ENCODE data around the gene PRKCA.
"Not testable (repeated sequence)": the region's sequence is repeated elsewhere in the genome, so short reads cannot be mapped to it uniquely, and the experiment has no call there.

PRKCA gene

GRCh38 chr17:66720567-66720966, 418.2 kb downstream of the PRKCA start:
- Histone ChIP-seq H3K4me1 (ENCODE audit: control insufficient read depth, insufficient read depth, low read length) (peaks cover 9% of the 10 kb centered on the region), H3K36me3 (ENCODE audit: control insufficient read depth, insufficient read depth, low read length) (no peaks in the 10 kb centered on the region), H3K27ac (ENCODE audit: low read depth, low read length) (no peak overlapping the region), H3K9ac (ENCODE audit: low read length) (no peak overlapping the region), H3K27me3 (ENCODE audit: control insufficient read depth, insufficient read depth, low read length) (no peaks in the 10 kb centered on the region), H3K4me3 (ENCODE audit: low read length) (no peak overlapping the region)

GRCh38 chr17:66722341-66722740, 419.9 kb downstream of the PRKCA start:
- H3K4me3 ChIP-seq (ENCODE audit: low read length), result no peak overlapping the region
- no peaks in the 10 kb centered on the region for H3K27me3 ChIP-seq (ENCODE audit: control insufficient read depth, insufficient read depth, low read length)
- H3K9ac ChIP-seq (ENCODE audit: low read length), result no peak overlapping the region
- H3K36me3 ChIP-seq (ENCODE audit: control insufficient read depth, insufficient read depth, low read length), result no peaks in the 10 kb centered on the region
- peaks cover 9% of the 10 kb centered on the region for H3K4me1 ChIP-seq (ENCODE audit: control insufficient read depth, insufficient read depth, low read length)
- H3K27ac ChIP-seq (ENCODE audit: low read depth, low read length), result no peak overlapping the region

GRCh38 chr17:66724581-66725341, 422.3 kb downstream of the PRKCA start:
- Histone ChIP-seq H3K27me3 (ENCODE audit: control insufficient read depth, insufficient read depth, low read length) (no peaks in the 10 kb centered on the region), H3K9ac (ENCODE audit: low read length) (no peak overlapping the region), H3K4me1 (ENCODE audit: control insufficient read depth, insufficient read depth, low read length) (peaks cover 9% of the 10 kb centered on the region), H3K27ac (ENCODE audit: low read depth, low read length) (peak overlapping the region; percentile 70), H3K4me3 (ENCODE audit: low read length) (no peak overlapping the region), H3K36me3 (ENCODE audit: control insufficient read depth, insufficient read depth, low read length) (no peaks in the 10 kb centered on the region)

- not testable (repeated sequence) for H3K9ac ChIP-seq (ENCODE audit: low read length); H3K4me1 ChIP-seq (ENCODE audit: control insufficient read depth, insufficient read depth, low read length); H3K4me3 ChIP-seq (ENCODE audit: low read length); H3K27me3 ChIP-seq (ENCODE audit: control insufficient read depth, insufficient read depth, low read length); H3K36me3 ChIP-seq (ENCODE audit: control insufficient read depth, insufficient read depth, low read length)
- peak overlapping the region; percentile 70 for H3K27ac ChIP-seq (ENCODE audit: low read depth, low read length)
Measured at GRCh38 chr17:66725438-66725837, 423.0 kb downstream of the PRKCA start.

- Histone ChIP-seq H3K4me1 (ENCODE audit: control insufficient read depth, insufficient read depth, low read length) (peaks cover 9% of the 10 kb centered on the region), H3K27me3 (ENCODE audit: control insufficient read depth, insufficient read depth, low read length) (no peaks in the 10 kb centered on the region), H3K36me3 (ENCODE audit: control insufficient read depth, insufficient read depth, low read length) (no peaks in the 10 kb centered on the region), H3K27ac (ENCODE audit: low read depth, low read length) (no peak overlapping the region), H3K4me3 (ENCODE audit: low read length) (no peak overlapping the region), H3K9ac (ENCODE audit: low read length) (no peak overlapping the region)
Measured at GRCh38 chr17:66725956-66726355, 423.5 kb downstream of the PRKCA start.

GRCh38 chr17:66726371-66726770, 424.0 kb downstream of the PRKCA start:
- no peak overlapping the region for H3K9ac ChIP-seq (ENCODE audit: low read length)
- peaks cover 9% of the 10 kb centered on the region for H3K4me1 ChIP-seq (ENCODE audit: control insufficient read depth, insufficient read depth, low read length)
- no peak overlapping the region for H3K4me3 ChIP-seq (ENCODE audit: low read length)
- H3K27ac ChIP-seq (ENCODE audit: low read depth, low read length), result no peak overlapping the region
- no peaks in the 10 kb centered on the region for H3K36me3 ChIP-seq (ENCODE audit: control insufficient read depth, insufficient read depth, low read length)
- H3K27me3 ChIP-seq (ENCODE audit: control insufficient read depth, insufficient read depth, low read length), result no peaks in the 10 kb centered on the region

GRCh38 chr17:66726846-66727245, 424.4 kb downstream of the PRKCA start:
- H3K4me3 ChIP-seq (ENCODE audit: low read length), result no peak overlapping the region
- no peaks in the 10 kb centered on the region for H3K27me3 ChIP-seq (ENCODE audit: control insufficient read depth, insufficient read depth, low read length)
- H3K27ac ChIP-seq (ENCODE audit: low read depth, low read length), result no peak overlapping the region
- H3K36me3 ChIP-seq (ENCODE audit: control insufficient read depth, insufficient read depth, low read length), result no peaks in the 10 kb centered on the region
- no peak overlapping the region for H3K9ac ChIP-seq (ENCODE audit: low read length)
- peaks cover 9% of the 10 kb centered on the region for H3K4me1 ChIP-seq (ENCODE audit: control insufficient read depth, insufficient read depth, low read length)

GRCh38 chr17:66727634-66728570, 425.5 kb downstream of the PRKCA start:
- H3K9ac ChIP-seq (ENCODE audit: low read length), result no peak overlapping the region
- H3K27ac ChIP-seq (ENCODE audit: low read depth, low read length), result no peak overlapping the region
- H3K36me3 ChIP-seq (ENCODE audit: control insufficient read depth, insufficient read depth, low read length), result no peaks in the 10 kb centered on the region
- no peak overlapping the region for H3K4me3 ChIP-seq (ENCODE audit: low read length)
- H3K27me3 ChIP-seq (ENCODE audit: control insufficient read depth, insufficient read depth, low read length), result no peaks in the 10 kb centered on the region
- H3K4me1 ChIP-seq (ENCODE audit: control insufficient read depth, insufficient read depth, low read length), result peaks cover 9% of the 10 kb centered on the region

GRCh38 chr17:66730461-66730923, 428.1 kb downstream of the PRKCA start:
- Histone ChIP-seq H3K4me1 (ENCODE audit: control insufficient read depth, insufficient read depth, low read length) (no peaks in the 10 kb centered on the region), H3K27me3 (ENCODE audit: control insufficient read depth, insufficient read depth, low read length) (no peaks in the 10 kb centered on the region), H3K36me3 (ENCODE audit: control insufficient read depth, insufficient read depth, low read length) (peaks cover 4% of the 10 kb centered on the region), H3K27ac (ENCODE audit: low read depth, low read length) (no peak overlapping the region), H3K4me3 (ENCODE audit: low read length) (no peak overlapping the region), H3K9ac (ENCODE audit: low read length) (no peak overlapping the region)

GRCh38 chr17:66733759-66734158, 431.3 kb downstream of the PRKCA start:
- H3K36me3 ChIP-seq (ENCODE audit: control insufficient read depth, insufficient read depth, low read length), result peaks cover 7% of the 10 kb centered on the region
- no peak overlapping the region for H3K9ac ChIP-seq (ENCODE audit: low read length)
- no peaks in the 10 kb centered on the region for H3K27me3 ChIP-seq (ENCODE audit: control insufficient read depth, insufficient read depth, low read length)
- H3K27ac ChIP-seq (ENCODE audit: low read depth, low read length), result no peak overlapping the region
- no peak overlapping the region for H3K4me3 ChIP-seq (ENCODE audit: low read length)
- H3K4me1 ChIP-seq (ENCODE audit: control insufficient read depth, insufficient read depth, low read length), result no peaks in the 10 kb centered on the region

GRCh38 chr17:66734186-66734943, 432.0 kb downstream of the PRKCA start:
- H3K27me3 ChIP-seq (ENCODE audit: control insufficient read depth, insufficient read depth, low read length), result no peaks in the 10 kb centered on the region
- no peak overlapping the region for H3K9ac ChIP-seq (ENCODE audit: low read length)
- H3K36me3 ChIP-seq (ENCODE audit: control insufficient read depth, insufficient read depth, low read length), result peaks cover 7% of the 10 kb centered on the region
- no peak overlapping the region for H3K4me3 ChIP-seq (ENCODE audit: low read length)
- H3K27ac ChIP-seq (ENCODE audit: low read depth, low read length), result no peak overlapping the region
- no peaks in the 10 kb centered on the region for H3K4me1 ChIP-seq (ENCODE audit: control insufficient read depth, insufficient read depth, low read length)

- H3K4me3 ChIP-seq (ENCODE audit: low read length), result no peak overlapping the region
- H3K9ac ChIP-seq (ENCODE audit: low read length), result no peak overlapping the region
- H3K27me3 ChIP-seq (ENCODE audit: control insufficient read depth, insufficient read depth, low read length), result no peaks in the 10 kb centered on the region
- H3K27ac ChIP-seq (ENCODE audit: low read depth, low read length), result no peak overlapping the region
- no peaks in the 10 kb centered on the region for H3K4me1 ChIP-seq (ENCODE audit: control insufficient read depth, insufficient read depth, low read length)
- peaks cover 8% of the 10 kb centered on the region for H3K36me3 ChIP-seq (ENCODE audit: control insufficient read depth, insufficient read depth, low read length)
Measured at GRCh38 chr17:66737524-66737923, 435.1 kb downstream of the PRKCA start.

All from rectal smooth muscle tissue (tissue), 1 donor.